ENCODE data around the gene SLC4A1.

DNA sequence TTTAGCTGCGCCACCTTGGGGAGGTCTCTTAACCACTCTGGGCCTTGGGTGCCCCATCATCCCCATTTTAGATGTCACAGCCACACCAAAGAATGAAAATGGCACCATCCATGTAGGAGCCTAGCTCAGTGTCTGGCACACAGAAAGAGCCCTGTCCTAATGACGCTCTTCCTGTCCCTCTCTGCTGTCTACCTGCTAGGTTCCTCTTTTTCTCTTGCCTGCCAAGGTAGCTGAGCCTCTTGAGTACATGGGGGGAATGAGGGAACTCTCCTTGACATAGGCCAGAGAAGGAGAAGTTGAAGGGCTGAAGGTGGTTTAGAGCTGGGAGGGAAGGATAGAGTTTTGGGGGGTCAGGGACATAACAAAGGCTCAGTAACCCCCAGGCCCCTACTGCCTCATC, 42.3 kb upstream of the SLC4A1 start:
- TF ChIP-seq, protein P1, sequence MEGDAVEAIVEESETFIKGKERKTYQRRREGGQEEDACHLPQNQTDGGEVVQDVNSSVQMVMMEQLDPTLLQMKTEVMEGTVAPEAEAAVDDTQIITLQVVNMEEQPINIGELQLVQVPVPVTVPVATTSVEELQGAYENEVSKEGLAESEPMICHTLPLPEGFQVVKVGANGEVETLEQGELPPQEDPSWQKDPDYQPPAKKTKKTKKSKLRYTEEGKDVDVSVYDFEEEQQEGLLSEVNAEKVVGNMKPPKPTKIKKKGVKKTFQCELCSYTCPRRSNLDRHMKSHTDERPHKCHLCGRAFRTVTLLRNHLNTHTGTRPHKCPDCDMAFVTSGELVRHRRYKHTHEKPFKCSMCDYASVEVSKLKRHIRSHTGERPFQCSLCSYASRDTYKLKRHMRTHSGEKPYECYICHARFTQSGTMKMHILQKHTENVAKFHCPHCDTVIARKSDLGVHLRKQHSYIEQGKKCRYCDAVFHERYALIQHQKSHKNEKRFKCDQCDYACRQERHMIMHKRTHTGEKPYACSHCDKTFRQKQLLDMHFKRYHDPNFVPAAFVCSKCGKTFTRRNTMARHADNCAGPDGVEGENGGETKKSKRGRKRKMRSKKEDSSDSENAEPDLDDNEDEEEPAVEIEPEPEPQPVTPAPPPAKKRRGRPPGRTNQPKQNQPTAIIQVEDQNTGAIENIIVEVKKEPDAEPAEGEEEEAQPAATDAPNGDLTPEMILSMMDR (IDR thresholded peaks at IDR 0.05) = no peak
- TF ChIP-seq POLR2A (IDR thresholded peaks at IDR 0.05) = no peak

Data from heart left ventricle (tissue), 13 donors.